Endothelial cell of umbilical vein (primary cell): ENCODE results near the gene TCF7L2.

Source experiments
- CTCF ChIP-seq, 2 donors: IDR thresholded peaks; 1 replicate in 1 of 2; 2 replicates in 1 of 2; pipeline ENCODE4 v1.5.1; 2011; ENCODE audit warnings: low read length in 2 of 2, mild to moderate bottlenecking in 2 of 2, moderate library complexity in 2 of 2, control low read depth in 1 of 2, inconsistent platforms in 1 of 2, low read depth in 1 of 2; ENCODE audit not compliant: insufficient read depth in 1 of 2; ENCODE audit errors: extremely low read depth in 1 of 2
- EZH2 ChIP-seq: IDR thresholded peaks from 2 replicates; pipeline ENCODE4 v1.6.1; 2012; ENCODE audit warnings: borderline replicate concordance, low read depth, mild to moderate bottlenecking, moderate library complexity, low read length, inconsistent platforms; ENCODE audit not compliant: severe bottlenecking
- POLR2A ChIP-seq: IDR thresholded peaks from 2 replicates; pipeline ENCODE4 v1.6.1; 2012; ENCODE audit warnings: low read depth, mild to moderate bottlenecking, control low read depth, low read length

- TF ChIP-seq CTCF (IDR thresholded peaks at IDR 0.05; ENCODE audit: extremely low read depth in 1 of 2, insufficient read depth in 1 of 2, low read depth in 1 of 2, low read length in 2 of 2) (no peak), POLR2A (no peak), EZH2 (no peak)
Observed at GRCh38 chr10:113138937-113139585, 189.0 kb downstream of the TCF7L2 start.
